Ovary (tissue), 3 donors: Measurements from ENCODE around the gene DROSHA.

Experiments
- CTCF ChIP-seq, 3 donors: fragments of 450-650 bp in 2 of 3; fragments of 200-600 bp in 1 of 3; IDR thresholded peaks; one replicate each; pipeline versions ENCODE4 v1.5.1 to v1.8.0; 2016 to 2022; ENCODE audit warnings: antibody characterized with exemption in 3 of 3, mild to moderate bottlenecking in 1 of 3
- POLR2A ChIP-seq: fragments of 450-650 bp; IDR thresholded peaks from one replicate; pipeline ENCODE4 v1.6.1; 2017; ENCODE audit warnings: antibody characterized with exemption, mild to moderate bottlenecking, moderate library complexity
- donor health status: DM: no; HTN: no; CAD: no.

GRCh38 chr5:31392061-31392460 lies 139.8 kb downstream of the DROSHA start:
- TF ChIP-seq CTCF (IDR thresholded peaks at IDR 0.05) (no peak), POLR2A (no peak)
